BLaER1 (cell line): ENCODE results near the gene KRT9.

Experiments used
- H3K27ac ChIP-seq: shearing (Covaris generic); formaldehyde crosslinking; 2 replicates; pipeline ENCODE4 v1.8.1; 2022
- H3K27me3 ChIP-seq: shearing (Covaris generic); formaldehyde crosslinking; 2 replicates; pipeline ENCODE4 v1.8.1; 2022
- H3K36me3 ChIP-seq: shearing (Covaris generic); formaldehyde crosslinking; 2 replicates; pipeline ENCODE4 v1.8.1; 2022
- H3K4me1 ChIP-seq: shearing (Covaris generic); formaldehyde crosslinking; 2 replicates; pipeline ENCODE4 v1.8.1; 2022
- H3K4me2 ChIP-seq: shearing (Covaris generic); formaldehyde crosslinking; 2 replicates; pipeline ENCODE4 v1.8.1; 2022
- H3K4me3 ChIP-seq: shearing (Covaris generic); formaldehyde crosslinking; 2 replicates; pipeline ENCODE4 v1.8.1; 2022
- H3K9ac ChIP-seq: shearing (Covaris generic); formaldehyde crosslinking; 2 replicates; pipeline ENCODE4 v1.8.1; 2022
- H3K9me3 ChIP-seq: shearing (Covaris generic); formaldehyde crosslinking; 2 replicates; pipeline ENCODE4 v1.8.1; 2022
- H4K20me1 ChIP-seq: shearing (Covaris generic); formaldehyde crosslinking; 2 replicates; pipeline ENCODE4 v1.8.1; 2022
- Cebpa-rat ChIP-seq: shearing (Covaris generic); IDR thresholded peaks from 2 replicates; pipeline ENCODE4 v1.8.1; 2022

The KRT9 gene

GRCh38 chr17:41518789-41519449, 52.9 kb downstream of the KRT9 start, which contains the start of gene KRT15:
KRT15 (minus strand) TSS chr17:41518890; CDS start chr17:41518827, 63 bp downstream.
- no peak within 1 kb of the TSS for H3K4me3 ChIP-seq
- no peak within 1 kb of the TSS for H3K27ac ChIP-seq
- no peak for TF ChIP-seq Cebpa-rat
- H3K27me3 ChIP-seq, result no peaks in the 10 kb centered on the region
- no peaks in the 10 kb centered on the region for H3K9me3 ChIP-seq
- H3K36me3 ChIP-seq, result no peaks in the 10 kb centered on the region
- no peaks in the 10 kb centered on the region for H3K4me1 ChIP-seq
- no peaks in the 10 kb centered on the region for H4K20me1 ChIP-seq
- no peak within 1 kb of the TSS for H3K9ac ChIP-seq
- no peak within 1 kb of the TSS for H3K4me2 ChIP-seq

DNA sequence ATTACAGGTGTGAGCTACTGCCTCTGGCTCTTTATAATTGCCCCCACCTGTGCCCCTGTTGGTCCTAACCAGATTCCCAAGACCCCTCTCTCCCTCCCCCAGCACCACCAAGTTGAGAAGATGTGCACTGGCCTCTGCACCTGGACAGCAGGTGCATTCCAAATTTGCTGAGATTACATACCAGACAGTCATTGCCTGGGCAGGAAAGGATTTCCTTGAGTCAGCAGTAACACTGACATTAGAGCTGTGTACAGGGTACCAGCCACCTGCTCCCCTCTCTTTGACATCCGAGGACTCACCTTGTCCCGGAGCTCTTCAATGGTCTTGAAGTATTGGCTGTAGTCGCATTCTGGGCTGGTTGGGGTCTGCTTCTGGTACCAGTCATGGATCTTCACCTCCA, 53.8 kb downstream of the KRT9 start:
- TF ChIP-seq Cebpa-rat, result no peak
- no peaks in the 10 kb centered on the region for H4K20me1 ChIP-seq
- H3K27ac ChIP-seq, result no peak overlapping the region
- no peak overlapping the region for H3K9ac ChIP-seq
- H3K4me2 ChIP-seq, result no peak overlapping the region
- H3K27me3 ChIP-seq, result no peaks in the 10 kb centered on the region
- no peak overlapping the region for H3K4me3 ChIP-seq
- no peaks in the 10 kb centered on the region for H3K36me3 ChIP-seq
- H3K4me1 ChIP-seq, result no peaks in the 10 kb centered on the region
- no peaks in the 10 kb centered on the region for H3K9me3 ChIP-seq

DNA sequence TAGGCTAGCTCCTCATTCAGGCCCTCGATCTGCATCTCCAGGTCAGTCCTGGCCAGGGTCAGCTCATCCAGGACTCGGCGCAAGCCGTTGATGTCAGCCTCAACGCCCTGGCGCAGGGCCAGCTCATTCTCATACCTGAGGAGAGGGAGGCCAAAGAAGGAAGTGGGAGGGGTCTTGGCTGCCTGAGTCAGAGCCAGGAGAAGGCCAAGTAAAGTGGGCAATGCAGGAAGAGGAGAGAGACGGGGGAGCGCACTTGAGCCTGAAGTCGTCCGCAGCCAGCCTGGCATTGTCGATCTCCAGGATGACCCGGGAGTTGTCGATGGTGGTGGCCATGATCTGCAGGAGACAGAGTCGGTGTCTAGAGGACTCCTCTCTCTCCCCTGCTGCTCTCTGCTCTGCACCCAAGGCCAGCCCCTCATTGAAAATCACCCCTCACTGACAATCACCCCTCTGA, 55.0 kb downstream of the KRT9 start:
- Histone ChIP-seq H3K9me3 (no peaks in the 10 kb centered on the region), H3K4me1 (no peaks in the 10 kb centered on the region), H3K27me3 (no peaks in the 10 kb centered on the region), H3K4me2 (no peak overlapping the region), H3K36me3 (no peaks in the 10 kb centered on the region), H3K9ac (no peak overlapping the region), H3K4me3 (no peak overlapping the region), H3K27ac (no peak overlapping the region), H4K20me1 (no peaks in the 10 kb centered on the region)
- no peak for TF ChIP-seq Cebpa-rat

- H4K20me1 ChIP-seq, result no peaks in the 10 kb centered on the region
- no peaks in the 10 kb centered on the region for H3K27me3 ChIP-seq
- no peaks in the 10 kb centered on the region for H3K36me3 ChIP-seq
- no peak overlapping the region for H3K27ac ChIP-seq
- H3K4me1 ChIP-seq, result no peaks in the 10 kb centered on the region
- no peak for TF ChIP-seq Cebpa-rat
- H3K9me3 ChIP-seq, result no peaks in the 10 kb centered on the region
- H3K4me2 ChIP-seq, result no peak overlapping the region
- H3K9ac ChIP-seq, result no peak overlapping the region
- H3K4me3 ChIP-seq, result no peak overlapping the region
These were observed 55.6 kb downstream of the KRT9 start for GRCh38 chr17:41516147-41516829.
